GM23338 (cell line): ENCODE measurements around the gene GDA. TPM values are rescaled to one million over a fixed set of nuclear protein-coding genes. Genes with fewer than 3 reads are reported as not detected.

ENCODE experiments used
- ATAC-seq: fragments of 200-7000 bp; cut with Tn5 transposase; 3 replicates; pipeline ENCODE4 v1.9.1; 2020
- DNase-seq: peaks from one replicate; pipeline ENCODE4 v3.0.0-alpha.2; 2015; ENCODE audit warnings: low spot score
- H2AFZ ChIP-seq: fragments of 200-600 bp; sonication (generic); 2 replicates; pipeline ENCODE4 v1.8.0; 2016; ENCODE audit warnings: antibody characterized with exemption, mild to moderate bottlenecking, moderate library complexity
- H3F3A ChIP-seq: fragments of 200-600 bp; sonication (generic); replicated peaks from 2 replicates; pipeline ENCODE4 v1.8.0; 2017; ENCODE audit warnings: antibody characterized with exemption, mixed run types, low read depth
- H3K27ac ChIP-seq: fragments of 200-600 bp; sonication (generic); 2 replicates; pipeline ENCODE4 v1.6.1; 2016; ENCODE audit warnings: low read depth
- H3K27me3 ChIP-seq: fragments of 200-600 bp; sonication (generic); 2 replicates; pipeline ENCODE4 v1.8.0; 2016; ENCODE audit warnings: mild to moderate bottlenecking, mixed run types, moderate library complexity; ENCODE audit not compliant: insufficient read depth
- H3K36me3 ChIP-seq: fragments of 200-600 bp; sonication (generic); 2 replicates; pipeline ENCODE4 v1.8.0; 2016; ENCODE audit warnings: mild to moderate bottlenecking; ENCODE audit not compliant: insufficient read depth
- H3K4me1 ChIP-seq: fragments of 200-600 bp; sonication (generic); 2 replicates; pipeline ENCODE4 v1.8.0; 2016; ENCODE audit warnings: mild to moderate bottlenecking, moderate library complexity; ENCODE audit not compliant: insufficient read depth
- H3K4me2 ChIP-seq: fragments of 200-600 bp; sonication (generic); 2 replicates; pipeline ENCODE4 v1.7.1; 2017; ENCODE audit warnings: mixed run types
- H3K4me3 ChIP-seq: fragments of 200-600 bp; sonication (generic); 2 replicates; pipeline ENCODE4 v1.6.1; 2016; ENCODE audit warnings: mixed run types
- H3K79me2 ChIP-seq: fragments of 200-600 bp; sonication (generic); replicated peaks from 2 replicates; pipeline ENCODE4 v1.8.0; 2017; ENCODE audit warnings: mild to moderate bottlenecking; ENCODE audit not compliant: insufficient read depth
- H3K9me2 ChIP-seq: fragments of 200-600 bp; sonication (generic); 2 replicates; pipeline ENCODE4 v1.8.0; 2017; ENCODE audit not compliant: insufficient read depth
- H4K20me1 ChIP-seq: fragments of 200-600 bp; sonication (generic); replicated peaks from 2 replicates; pipeline ENCODE4 v1.8.0; 2017; ENCODE audit warnings: mild to moderate bottlenecking; ENCODE audit not compliant: insufficient read depth
- H3K27ac Mint-ChIP-seq: 2 replicates; pipeline ENCODE4 v1.8.0; 2020; ENCODE audit warnings: inconsistent platforms, mild to moderate bottlenecking, moderate library complexity, mixed read lengths
- H3K27me3 Mint-ChIP-seq: 3 replicates; pipeline ENCODE4 v1.8.0; 2022; ENCODE audit warnings: low read depth, mild to moderate bottlenecking, moderate library complexity, mixed read lengths, inconsistent platforms; ENCODE audit not compliant: insufficient read depth, poor library complexity
- H3K36me3 Mint-ChIP-seq: 3 replicates; pipeline ENCODE4 v1.8.0; 2021; ENCODE audit warnings: low read depth, mild to moderate bottlenecking, inconsistent platforms, moderate library complexity, mixed read lengths
- H3K4me1 Mint-ChIP-seq: 3 replicates; pipeline ENCODE4 v1.8.0; 2020; ENCODE audit warnings: mild to moderate bottlenecking, inconsistent platforms, mixed read lengths
- H3K4me3 Mint-ChIP-seq: 3 replicates; pipeline ENCODE4 v1.8.0; 2021; ENCODE audit warnings: moderate library complexity, mild to moderate bottlenecking, inconsistent platforms, mixed read lengths
- H3K9me3 Mint-ChIP-seq: 3 replicates; pipeline ENCODE4 v1.8.0; 2020; ENCODE audit warnings: moderate library complexity, mild to moderate bottlenecking, inconsistent platforms, mixed read lengths
- EZH2 ChIP-seq: fragments of 200-600 bp; sonication (generic); IDR thresholded peaks from one replicate; pipeline ENCODE4 v1.8.0; 2017; ENCODE audit warnings: antibody characterized with exemption, mild to moderate bottlenecking, low read depth; ENCODE audit not compliant: unreplicated experiment
- EZH2phosphoT487 ChIP-seq: fragments of 200-600 bp; sonication (generic); IDR thresholded peaks from one replicate; pipeline ENCODE4 v1.8.1; 2018; ENCODE audit warnings: antibody characterized with exemption; ENCODE audit not compliant: unreplicated experiment
- JUNB ChIP-seq: IDR thresholded peaks from one replicate; pipeline ENCODE4 v1.6.1; 2016; ENCODE audit warnings: antibody characterized with exemption; ENCODE audit not compliant: unreplicated experiment
- STAT1 ChIP-seq: IDR thresholded peaks from one replicate; pipeline ENCODE4 v1.6.1; 2016; ENCODE audit warnings: antibody characterized with exemption; ENCODE audit not compliant: unreplicated experiment
- ZNF114 ChIP-seq: fragments of 250-450 bp; sonication (Bioruptor Pico); IDR thresholded peaks from 2 replicates; pipeline ENCODE4 v1.5.0; 2020; ENCODE audit warnings: mild to moderate bottlenecking, moderate library complexity
- ZNF331 ChIP-seq: fragments of 250-450 bp; sonication (Bioruptor Pico); IDR thresholded peaks from 2 replicates; pipeline ENCODE4 v1.5.0; 2020; ENCODE audit warnings: low read depth, mild to moderate bottlenecking, moderate library complexity
- polyA plus RNA-seq: library from polyadenylated mRNA; unstranded; fragments of >200 nt; fragmentation: Nextera tagmentation; extraction: Ambion mirVana; gene quantifications from 2 replicates; pipeline ENCODE4 v1.2.1, GENCODE V29; 2016
- total RNA-seq: library from RNA; depleted of rRNA; stranded (reverse); fragments of >200 nt; shearing (Covaris generic); gene quantifications from 2 replicates; pipeline ENCODE4 v1.2.3, GENCODE V29; 2014
- TF ChIP-seq, protein P1 (sequence below): fragments of 250-450 bp; sonication (Bioruptor Pico); IDR thresholded peaks from 2 replicates; pipeline ENCODE4 v1.5.0; 2020; ENCODE audit warnings: mild to moderate bottlenecking, moderate library complexity
- TF ChIP-seq, protein P2 (sequence below): IDR thresholded peaks from 2 replicates; pipeline ENCODE4 v1.6.1; 2016; ENCODE audit warnings: antibody characterized with exemption

Gene GDA
- total and polyA plus RNA-seq, 2 experiments from 2014 or later: 4.0 to 5.8 TPM

DNA sequence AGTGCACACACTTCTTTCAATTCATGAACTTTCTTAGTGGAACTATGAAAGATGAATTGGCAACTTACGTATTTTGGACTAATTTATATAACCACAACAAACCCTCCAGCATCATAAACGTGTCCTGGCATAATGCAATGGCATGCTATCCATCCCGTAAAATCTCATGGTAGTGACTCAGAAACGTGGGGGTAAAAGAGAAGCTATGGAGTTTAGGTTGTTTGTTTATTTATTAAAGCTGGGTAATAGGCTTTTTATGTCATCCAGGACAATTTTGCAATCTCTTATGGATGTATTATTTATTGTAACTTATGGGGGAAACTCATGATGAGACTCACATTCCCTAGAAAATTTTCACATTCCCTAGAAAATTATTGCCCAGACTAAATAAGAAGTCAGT lies 106.3 kb downstream of the GDA start (continued):
- TF ChIP-seq, protein P1, sequence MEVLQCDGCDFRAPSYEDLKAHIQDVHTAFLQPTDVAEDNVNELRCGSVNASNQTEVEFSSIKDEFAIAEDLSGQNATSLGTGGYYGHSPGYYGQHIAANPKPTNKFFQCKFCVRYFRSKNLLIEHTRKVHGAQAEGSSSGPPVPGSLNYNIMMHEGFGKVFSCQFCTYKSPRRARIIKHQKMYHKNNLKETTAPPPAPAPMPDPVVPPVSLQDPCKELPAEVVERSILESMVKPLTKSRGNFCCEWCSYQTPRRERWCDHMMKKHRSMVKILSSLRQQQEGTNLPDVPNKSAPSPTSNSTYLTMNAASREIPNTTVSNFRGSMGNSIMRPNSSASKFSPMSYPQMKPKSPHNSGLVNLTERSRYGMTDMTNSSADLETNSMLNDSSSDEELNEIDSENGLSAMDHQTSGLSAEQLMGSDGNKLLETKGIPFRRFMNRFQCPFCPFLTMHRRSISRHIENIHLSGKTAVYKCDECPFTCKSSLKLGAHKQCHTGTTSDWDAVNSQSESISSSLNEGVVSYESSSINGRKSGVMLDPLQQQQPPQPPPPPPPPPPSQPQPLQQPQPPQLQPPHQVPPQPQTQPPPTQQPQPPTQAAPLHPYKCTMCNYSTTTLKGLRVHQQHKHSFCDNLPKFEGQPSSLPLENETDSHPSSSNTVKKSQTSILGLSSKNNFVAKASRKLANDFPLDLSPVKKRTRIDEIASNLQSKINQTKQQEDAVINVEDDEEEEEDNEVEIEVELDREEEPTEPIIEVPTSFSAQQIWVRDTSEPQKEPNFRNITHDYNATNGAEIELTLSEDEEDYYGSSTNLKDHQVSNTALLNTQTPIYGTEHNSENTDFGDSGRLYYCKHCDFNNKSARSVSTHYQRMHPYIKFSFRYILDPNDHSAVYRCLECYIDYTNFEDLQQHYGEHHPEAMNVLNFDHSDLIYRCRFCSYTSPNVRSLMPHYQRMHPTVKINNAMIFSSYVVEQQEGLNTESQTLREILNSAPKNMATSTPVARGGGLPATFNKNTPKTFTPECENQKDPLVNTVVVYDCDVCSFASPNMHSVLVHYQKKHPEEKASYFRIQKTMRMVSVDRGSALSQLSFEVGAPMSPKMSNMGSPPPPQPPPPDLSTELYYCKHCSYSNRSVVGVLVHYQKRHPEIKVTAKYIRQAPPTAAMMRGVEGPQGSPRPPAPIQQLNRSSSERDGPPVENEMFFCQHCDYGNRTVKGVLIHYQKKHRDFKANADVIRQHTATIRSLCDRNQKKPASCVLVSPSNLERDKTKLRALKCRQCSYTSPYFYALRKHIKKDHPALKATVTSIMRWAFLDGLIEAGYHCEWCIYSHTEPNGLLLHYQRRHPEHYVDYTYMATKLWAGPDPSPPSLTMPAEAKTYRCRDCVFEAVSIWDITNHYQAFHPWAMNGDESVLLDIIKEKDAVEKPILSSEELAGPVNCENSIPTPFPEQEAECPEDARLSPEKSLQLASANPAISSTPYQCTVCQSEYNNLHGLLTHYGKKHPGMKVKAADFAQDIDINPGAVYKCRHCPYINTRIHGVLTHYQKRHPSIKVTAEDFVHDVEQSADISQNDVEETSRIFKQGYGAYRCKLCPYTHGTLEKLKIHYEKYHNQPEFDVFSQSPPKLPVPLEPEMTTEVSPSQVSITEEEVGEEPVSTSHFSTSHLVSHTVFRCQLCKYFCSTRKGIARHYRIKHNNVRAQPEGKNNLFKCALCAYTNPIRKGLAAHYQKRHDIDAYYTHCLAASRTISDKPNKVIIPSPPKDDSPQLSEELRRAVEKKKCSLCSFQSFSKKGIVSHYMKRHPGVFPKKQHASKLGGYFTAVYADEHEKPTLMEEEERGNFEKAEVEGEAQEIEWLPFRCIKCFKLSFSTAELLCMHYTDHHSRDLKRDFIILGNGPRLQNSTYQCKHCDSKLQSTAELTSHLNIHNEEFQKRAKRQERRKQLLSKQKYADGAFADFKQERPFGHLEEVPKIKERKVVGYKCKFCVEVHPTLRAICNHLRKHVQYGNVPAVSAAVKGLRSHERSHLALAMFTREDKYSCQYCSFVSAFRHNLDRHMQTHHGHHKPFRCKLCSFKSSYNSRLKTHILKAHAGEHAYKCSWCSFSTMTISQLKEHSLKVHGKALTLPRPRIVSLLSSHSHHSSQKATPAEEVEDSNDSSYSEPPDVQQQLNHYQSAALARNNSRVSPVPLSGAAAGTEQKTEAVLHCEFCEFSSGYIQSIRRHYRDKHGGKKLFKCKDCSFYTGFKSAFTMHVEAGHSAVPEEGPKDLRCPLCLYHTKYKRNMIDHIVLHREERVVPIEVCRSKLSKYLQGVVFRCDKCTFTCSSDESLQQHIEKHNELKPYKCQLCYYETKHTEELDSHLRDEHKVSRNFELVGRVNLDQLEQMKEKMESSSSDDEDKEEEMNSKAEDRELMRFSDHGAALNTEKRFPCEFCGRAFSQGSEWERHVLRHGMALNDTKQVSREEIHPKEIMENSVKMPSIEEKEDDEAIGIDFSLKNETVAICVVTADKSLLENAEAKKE (CRISPR knock-in tag): no peak
- no peak for TF ChIP-seq JUNB
- TF ChIP-seq ZNF114 (CRISPR knock-in tag): no peak
- no peak for TF ChIP-seq EZH2phosphoT487
- no peak for TF ChIP-seq STAT1
- TF ChIP-seq ZNF331 (CRISPR knock-in tag): no peak
- TF ChIP-seq, protein P2, sequence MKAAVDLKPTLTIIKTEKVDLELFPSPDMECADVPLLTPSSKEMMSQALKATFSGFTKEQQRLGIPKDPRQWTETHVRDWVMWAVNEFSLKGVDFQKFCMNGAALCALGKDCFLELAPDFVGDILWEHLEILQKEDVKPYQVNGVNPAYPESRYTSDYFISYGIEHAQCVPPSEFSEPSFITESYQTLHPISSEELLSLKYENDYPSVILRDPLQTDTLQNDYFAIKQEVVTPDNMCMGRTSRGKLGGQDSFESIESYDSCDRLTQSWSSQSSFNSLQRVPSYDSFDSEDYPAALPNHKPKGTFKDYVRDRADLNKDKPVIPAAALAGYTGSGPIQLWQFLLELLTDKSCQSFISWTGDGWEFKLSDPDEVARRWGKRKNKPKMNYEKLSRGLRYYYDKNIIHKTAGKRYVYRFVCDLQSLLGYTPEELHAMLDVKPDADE: no peak

- H3K36me3 ChIP-seq: 0 out of 2 replicates have a peak, but pooled peaks cover 5% of the 10 kb centered on the region
- DNase-seq (no peak), ATAC-seq (no peak)
- H3K27me3 ChIP-seq: no peaks in the 10 kb centered on the region
- Mint-ChIP-seq H3K27ac (no peak overlapping the region), H3K9me3 (no peaks in the 10 kb centered on the region), H3K4me3 (no peak overlapping the region), H3K4me1 (peaks cover 6% of the 10 kb centered on the region; the same call in 2 of the 3 replicates), H3K27me3 (no peaks in the 10 kb centered on the region), H3K36me3 (no peaks in the 10 kb centered on the region)
- H3K79me2 ChIP-seq: no peaks in the 10 kb centered on the region
- no peak overlapping the region for H2AFZ ChIP-seq
- TF ChIP-seq EZH2phosphoT487 (no peak), JUNB (no peak), STAT1 (no peak), EZH2 (no peak)
- TF ChIP-seq, protein P2: no peak
- H3K9me2 ChIP-seq: 0 out of 2 replicates have a peak, but pooled peaks cover 3% of the 10 kb centered on the region
- H3K4me3 ChIP-seq: no peak overlapping the region
- no peak overlapping the region for H3K27ac ChIP-seq
- no peak overlapping the region for H3K4me2 ChIP-seq
- no peaks in the 10 kb centered on the region for H3F3A ChIP-seq
- H3K4me1 ChIP-seq: no peaks in the 10 kb centered on the region
- no peaks in the 10 kb centered on the region for H4K20me1 ChIP-seq
Measured at GRCh38 chr9:72256931-72257330, 107.7 kb downstream of the GDA start.
